HT1080 (cell line): ENCODE measurements around the gene UQCR10. TPM values are rescaled to one million over a fixed set of nuclear protein-coding genes. Genes with fewer than 3 reads are reported as not detected.

Experiments used
- DNase-seq: peaks from one replicate; pipeline ENCODE4 v3.0.0-alpha.2; 2015; ENCODE audit warnings: low read depth
- polyA plus RNA-seq, 2 experiments: library from polyadenylated mRNA; depleted of rRNA; stranded (reverse); fragments of >200 nt; gene quantifications; 2 replicates each; pipeline ENCODE4 v1.2.3, GENCODE V29; 2015
- total RNA-seq: library from RNA; depleted of rRNA; stranded (reverse); fragments of >200 nt; shearing (Covaris generic); gene quantifications from 2 replicates; pipeline ENCODE4 v1.2.3, GENCODE V29; 2014; rRNA removed

The UQCR10 gene
- total RNA-seq = 163 and 177 TPM in 2 replicates
- polyA plus RNA-seq (2015; cell fraction: cytosol; rRNA removed) = 43.2 and 76.4 TPM in 2 replicates
- 21.6 and 22.0 TPM in 2 replicates for polyA plus RNA-seq (2015; cell fraction: nucleus; rRNA removed)

DNA sequence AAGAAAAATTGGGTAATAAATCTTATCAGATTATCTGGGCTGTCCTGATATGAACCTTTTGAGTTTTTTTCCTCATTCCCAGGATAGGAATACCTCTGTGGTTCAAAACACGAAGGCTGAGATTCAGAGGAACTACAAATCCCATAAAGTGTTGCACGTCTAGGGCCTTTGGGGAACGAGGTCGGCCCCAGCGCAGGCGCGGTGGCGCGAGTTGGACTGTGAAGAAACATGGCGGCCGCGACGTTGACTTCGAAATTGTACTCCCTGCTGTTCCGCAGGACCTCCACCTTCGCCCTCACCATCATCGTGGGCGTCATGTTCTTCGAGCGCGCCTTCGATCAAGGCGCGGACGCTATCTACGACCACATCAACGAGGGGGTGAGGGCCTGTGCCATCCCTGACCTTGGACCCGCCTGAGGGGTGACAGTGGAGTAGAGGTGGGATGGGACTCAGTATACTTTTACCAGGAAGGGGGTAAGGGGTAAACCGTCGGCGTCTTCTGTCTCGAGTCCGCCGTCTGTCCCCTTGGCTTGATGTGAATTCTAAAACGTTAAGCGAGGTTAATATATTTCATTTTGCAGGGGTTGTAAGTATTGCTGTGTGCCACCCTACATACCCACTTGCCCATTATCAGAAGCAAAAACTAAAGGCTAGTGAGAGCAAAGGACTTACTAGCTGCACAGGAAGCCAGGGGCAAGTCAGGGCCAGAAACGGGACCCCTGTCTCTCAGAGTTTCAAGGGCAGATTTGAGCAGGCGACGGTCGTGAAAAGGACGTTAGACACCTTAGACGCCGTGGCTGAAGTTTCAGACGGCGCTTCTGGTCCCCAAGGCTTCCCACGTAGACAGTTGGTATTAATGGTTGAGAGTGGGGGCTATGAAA, at the start of gene UQCR10:
UQCR10 (plus strand) TSS at position 199 of the 881 bp plus-strand sequence; CDS start at position 229, 30 bp downstream.
- DNase-seq = peak; percentile 85

DNA sequence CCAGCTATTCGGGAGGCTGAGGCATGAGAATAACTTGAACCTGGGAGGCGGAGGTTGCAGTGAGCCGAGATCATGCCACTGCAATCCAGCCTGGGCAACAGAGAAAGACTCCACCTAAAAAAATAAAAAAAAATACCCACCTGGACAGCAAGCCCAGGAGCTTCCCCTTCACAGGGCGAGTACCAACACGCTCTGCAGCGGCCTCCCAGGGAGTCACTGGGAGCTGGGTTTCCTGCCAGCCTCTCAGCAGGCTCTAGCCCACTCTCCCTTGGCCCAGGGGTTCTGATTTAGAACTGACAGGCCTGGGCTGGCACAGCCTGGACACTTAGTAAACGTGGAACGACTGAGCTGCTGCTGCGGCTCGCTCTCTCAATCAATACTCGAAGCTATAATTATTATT, 49.4 kb upstream of the UQCR10 start:
- no peak for DNase-seq

DNA sequence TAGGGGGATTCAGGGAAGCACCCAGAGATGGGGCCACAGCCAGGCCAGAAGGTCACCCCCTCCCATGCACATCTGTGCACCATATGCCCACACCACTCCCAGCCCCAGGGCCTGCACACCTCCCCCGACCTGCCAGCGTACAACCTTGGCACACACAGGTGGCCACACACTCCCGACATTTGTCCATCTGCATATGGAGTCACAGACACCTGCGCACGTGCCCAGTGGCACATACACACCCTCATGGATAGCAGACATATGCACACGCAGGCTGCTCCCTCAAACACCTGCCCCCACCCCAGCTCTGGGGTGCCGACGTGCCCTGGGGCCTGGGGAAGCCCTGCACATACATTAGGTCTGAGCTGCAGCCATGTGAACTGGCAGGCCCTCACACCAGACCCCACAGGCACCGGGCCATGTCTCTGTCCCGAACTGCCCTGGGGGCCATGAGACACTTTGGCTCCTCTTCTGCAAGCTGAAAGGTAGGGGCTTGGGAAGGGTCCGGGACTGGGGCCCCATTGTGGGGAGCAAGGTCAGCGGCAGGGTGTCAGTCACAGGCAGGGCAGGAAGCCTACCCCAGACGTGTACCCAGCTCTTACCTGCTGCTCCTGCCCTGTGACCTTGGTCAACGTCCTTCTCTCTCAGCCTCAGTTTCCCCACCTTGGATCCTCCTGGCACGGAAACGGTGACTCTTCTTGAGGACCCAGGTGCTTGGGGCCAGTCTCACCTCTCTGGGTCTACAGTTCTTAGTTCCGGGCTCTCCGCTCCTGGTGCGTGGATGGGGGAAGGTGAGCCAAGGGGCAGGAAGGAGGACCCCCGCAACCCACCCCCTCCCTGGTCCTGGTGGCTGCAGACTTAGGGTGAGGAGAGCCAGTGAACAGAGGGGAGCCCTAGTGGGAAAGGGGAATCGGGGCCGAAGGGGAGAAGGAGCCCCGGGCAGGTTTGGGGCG, 47.9 kb upstream of the UQCR10 start:
- no peak for DNase-seq

DNA sequence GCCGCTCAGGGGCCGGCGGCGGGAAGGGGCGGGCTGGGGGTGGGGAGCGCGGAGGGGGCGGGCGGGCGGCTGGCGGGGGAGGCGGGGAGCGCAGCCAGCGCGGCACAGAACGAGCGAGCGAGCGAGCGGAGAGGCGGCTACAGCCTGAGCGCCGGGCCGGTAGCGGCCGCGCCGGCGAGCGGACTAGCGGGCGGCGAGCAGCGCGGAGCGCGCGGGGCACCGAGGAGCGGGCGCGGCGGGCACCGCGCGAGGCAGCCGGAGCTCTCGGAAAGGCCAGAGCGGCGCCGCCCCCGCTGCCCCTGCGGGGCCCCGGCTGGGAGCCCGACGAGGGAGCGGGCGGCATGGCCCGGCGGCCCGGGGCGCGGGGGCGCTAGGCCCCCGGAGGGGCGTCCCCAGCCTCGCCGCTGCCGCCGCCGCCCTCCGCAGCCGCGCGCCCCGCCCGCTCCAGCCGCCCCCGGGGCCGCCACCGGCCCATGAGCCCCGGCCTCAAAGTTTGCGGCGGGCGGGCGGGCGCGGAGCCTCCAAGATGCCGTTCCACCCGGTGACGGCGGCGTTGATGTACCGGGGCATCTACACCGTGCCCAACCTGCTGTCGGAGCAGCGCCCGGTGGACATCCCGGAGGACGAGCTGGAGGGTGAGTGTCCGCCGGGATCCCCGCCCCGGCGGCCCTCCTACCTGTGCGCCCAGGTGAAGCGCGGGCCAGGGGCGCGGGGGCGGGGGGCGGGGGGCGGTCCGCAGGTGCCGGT, 47.1 kb upstream of the UQCR10 start, which contains the start of gene CABP7:
CABP7 (plus strand) TSS at position 105 of the 747 bp plus-strand sequence; CDS start at position 527, 422 bp downstream.
- no peak for DNase-seq

DNA sequence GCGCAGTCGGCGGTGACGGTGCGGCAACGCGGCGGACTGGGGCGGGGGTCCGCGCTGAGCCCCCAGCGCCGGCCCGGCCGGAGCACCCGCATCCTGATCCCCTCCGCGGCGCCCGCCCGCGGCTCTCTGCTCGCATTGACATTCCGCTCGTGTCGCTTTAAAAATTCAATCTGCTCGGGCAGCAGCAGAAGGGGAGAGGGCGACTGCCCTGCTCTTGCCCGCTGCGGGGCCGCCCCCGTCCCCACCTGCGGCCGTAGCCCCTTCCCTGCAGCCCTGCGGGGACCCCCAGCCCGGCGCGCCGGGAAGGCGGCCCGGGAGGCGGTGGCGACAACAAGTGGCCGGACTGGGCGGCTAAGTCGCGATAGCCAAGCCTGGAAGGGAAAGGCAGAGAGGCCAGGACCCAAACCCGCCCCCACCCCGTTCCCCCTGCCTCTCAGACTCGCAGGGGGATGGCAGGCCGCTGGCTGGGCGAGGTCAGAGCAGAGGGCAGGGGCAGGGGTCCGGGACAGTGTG, 46.3 kb upstream of the UQCR10 start:
- no peak for DNase-seq

DNA sequence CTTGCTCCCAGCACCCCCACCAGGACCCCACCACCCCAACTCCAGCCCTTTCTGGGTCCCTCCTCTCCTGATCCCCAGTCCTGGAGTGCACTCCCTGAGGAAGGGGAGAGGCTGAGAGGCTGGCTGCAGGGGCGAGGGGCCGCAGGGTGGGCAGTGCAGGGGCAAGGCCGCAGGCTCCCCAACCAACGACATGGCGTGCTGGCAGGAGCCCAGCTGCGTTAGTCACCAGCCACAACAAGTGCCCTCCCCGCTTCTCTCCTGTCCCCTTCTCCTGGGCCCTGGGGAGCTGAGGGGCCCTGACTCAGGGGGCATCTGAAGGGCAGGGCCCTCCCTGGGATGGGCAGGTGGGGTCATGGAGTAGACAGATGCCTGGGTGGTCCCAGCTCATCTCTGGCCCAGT, 45.0 kb upstream of the UQCR10 start:
- DNase-seq = peak; percentile 44

DNA sequence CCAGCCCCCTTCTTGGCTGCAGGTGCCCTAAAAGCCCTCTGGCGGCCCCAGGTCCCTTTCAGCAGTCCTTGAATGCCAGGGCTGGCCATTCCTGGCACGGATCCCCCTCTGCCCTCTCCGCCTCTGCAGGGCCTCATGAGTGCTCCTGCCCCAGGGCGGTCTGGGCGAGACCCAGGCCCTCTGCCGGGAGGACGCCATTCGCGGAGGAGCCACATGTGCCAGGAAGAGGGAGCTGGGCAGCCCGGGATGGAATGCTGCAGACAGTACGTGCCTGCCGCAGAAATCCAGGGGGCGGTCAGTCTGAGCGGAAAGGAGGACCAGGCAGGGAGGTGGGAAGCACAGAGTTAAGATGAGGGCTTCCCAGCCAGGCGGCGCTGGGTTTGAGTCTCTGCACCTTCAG, 44.6 kb upstream of the UQCR10 start:
- no peak for DNase-seq

DNA sequence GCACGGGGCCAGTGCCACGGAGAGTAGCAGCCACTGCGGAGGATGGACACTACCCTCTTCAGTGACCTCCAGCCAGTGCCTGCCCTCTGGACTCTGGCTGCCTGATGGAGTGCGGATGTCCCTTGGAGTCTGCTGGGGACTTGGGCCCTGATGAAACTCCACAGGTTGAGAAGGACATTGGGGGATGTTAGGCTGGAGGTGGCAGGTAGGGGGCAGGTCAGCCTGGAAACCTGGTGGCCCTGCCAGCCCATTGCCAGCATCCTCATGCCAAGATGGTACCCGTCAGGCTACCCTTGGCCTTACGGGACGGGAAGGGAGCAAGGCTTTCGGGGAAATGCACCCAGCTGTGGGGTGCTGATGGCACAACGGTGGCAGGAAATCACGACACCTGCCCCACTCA, 43.4 kb upstream of the UQCR10 start:
- DNase-seq = no peak

DNA sequence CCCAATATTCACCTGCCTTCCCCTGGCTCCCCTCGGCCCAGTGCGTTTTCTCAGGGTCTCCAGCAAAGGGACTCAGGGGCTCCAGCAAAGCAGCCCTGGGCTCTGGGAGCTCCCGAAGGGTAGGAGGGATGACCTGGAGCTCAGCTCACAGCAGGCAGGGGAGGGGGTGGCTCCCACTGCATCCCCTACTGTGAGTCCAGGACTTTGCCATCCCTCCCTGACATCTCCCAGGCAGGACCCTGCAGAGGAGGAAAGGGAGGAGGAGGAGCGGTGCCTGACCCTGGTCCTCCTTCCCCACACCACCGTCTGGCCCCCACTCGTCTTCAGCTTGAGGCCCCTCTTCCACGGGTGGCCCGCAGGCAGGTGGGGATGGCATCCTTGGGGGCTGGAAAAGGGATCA, 42.3 kb upstream of the UQCR10 start:
- no peak for DNase-seq

DNA sequence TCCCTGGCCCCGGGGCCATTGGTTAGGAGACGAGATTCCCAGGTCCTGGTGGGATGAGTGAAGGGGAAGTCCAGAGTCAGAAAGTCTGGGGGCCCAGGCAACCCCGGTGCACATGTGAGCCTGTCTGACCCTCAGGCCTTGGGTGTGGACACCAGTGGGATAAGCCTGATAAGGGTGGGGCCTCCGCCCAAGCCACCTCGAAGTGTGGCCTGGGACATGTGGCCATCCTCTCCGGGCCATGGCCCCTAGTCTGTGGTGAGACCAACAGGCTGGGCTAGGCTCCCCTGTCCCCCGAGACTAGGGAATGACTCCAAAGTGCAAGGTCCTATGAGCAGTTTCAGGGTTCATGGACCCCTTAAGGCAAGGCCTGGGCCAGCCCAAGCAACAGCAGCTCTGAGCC, 41.1 kb upstream of the UQCR10 start:
- DNase-seq = no peak

DNA sequence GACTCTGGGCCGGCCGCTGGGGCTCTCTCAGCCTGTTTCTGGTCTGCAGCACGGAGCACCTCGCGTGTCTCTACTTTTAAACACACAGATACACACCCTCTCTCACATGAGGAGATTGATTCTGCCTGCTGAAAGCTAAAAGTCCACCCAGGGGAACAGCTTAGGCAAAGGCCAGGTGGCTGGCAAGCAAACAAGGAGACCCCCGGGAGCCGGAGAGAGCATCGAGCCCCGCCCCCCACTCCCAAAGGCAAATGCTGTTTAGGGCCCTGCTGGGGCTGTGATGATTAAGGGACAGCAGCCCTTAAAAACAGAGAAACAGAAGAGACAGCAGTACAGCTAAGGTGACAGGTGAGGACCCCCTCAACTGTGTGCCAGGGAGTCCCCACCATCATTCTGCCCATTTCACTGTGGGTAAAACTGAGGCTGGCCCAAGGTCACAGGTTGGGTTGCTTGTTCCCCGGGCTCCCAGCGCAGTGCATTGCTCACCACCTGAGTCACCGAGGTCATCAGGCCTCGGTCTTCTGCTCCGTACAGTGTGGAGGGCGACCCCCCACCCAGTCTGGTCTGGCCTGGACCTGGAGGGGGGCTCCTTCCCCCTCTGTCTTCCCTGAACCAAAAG, 40.5 kb upstream of the UQCR10 start:
- peak; percentile 14 for DNase-seq

DNA sequence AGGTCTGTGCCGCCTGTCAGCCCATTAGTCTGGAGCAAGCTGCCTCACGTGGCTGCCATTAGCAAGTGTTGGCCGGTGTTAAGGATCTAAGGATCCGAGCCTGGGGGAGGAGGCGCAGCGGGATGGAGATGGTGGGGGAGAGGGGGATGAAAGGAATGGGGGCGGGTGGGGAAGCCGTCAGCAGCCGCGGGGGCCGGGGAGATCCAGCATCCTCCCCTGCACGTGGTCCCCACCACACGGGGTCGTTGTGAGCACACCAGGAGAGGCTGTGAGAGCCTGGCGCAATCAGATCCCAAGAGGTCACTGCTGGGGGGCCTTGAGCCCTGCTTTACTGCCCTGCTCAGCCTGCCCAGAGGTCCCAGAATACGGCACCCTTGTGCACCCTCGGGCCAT, 40.0 kb upstream of the UQCR10 start:
- no peak for DNase-seq

DNA sequence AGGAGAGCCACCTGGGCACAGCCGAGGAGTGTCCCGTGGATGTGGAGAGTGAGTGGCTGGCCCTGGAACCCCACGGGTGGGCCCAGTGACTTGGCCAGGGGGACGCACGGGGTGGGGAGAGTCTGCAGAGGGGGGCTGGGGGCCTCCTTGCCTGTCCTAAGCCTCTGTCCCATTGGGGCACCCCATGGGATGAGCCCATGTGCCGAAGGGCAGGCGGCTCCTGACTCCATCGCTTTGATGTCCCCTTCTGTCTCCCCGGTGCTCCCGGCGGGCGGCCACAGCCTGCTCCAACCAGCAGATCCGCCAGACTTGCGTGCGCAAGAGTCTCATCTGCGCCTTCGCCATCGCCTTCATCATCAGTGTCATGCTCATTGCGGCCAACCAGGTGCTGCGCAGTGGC, 38.0 kb upstream of the UQCR10 start:
- no peak for DNase-seq

DNA sequence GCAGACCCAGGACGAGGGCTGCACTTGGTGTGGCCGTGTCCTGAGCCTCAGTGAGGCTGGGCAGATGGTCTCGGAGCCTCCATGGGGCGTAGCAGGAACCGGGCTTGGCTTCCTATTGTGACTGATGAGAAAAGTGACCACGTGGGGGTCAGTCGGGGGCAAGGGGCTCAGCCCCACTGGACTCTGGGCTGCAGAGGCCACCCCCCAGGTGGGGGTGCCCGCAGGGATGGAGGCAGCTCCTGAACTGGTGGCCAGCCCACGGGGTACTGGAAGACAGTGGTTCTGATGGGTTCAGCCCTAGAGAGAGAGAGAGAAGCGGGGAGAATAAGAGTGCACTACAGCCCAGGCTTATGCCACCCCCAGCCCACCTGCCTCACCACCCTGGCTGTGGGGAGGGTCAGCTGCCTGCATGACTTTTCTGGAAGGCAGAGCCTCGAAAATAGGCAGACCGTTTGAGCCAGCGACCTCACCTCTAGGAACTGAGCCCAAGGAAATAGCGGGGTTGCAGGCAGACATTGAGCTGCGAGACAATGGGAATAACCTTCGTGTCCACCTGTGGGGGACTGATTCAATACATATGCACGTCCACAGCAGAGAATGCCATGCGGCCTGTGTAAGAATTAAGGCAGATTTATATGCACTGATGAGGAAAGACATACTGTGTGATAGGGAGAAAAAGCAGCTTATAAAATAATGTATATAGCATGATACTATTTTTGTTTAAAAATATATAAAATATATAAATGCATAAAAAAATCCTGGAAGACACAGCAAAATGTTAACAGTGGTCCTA, 35.9 kb upstream of the UQCR10 start:
- no peak for DNase-seq

DNA sequence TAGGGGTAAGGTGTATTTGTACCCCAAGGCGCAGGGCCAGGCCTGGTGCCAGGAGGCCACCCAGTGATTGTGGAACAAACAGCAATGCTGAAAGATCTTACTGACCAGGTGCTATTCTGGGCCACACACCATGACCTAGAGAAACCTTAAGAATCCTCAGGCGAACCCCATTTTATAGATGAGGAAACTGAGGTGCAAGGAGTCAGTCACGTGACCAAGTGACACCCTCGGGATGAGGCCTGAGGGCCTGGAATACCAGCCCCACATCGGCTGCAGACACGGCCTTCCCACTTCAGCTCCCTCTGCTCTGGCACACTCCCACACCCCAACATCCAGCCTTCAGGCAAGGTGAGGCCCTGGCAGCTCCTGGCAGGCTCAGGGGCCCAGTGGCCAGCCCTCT, 34.3 kb upstream of the UQCR10 start:
- DNase-seq = no peak

DNA sequence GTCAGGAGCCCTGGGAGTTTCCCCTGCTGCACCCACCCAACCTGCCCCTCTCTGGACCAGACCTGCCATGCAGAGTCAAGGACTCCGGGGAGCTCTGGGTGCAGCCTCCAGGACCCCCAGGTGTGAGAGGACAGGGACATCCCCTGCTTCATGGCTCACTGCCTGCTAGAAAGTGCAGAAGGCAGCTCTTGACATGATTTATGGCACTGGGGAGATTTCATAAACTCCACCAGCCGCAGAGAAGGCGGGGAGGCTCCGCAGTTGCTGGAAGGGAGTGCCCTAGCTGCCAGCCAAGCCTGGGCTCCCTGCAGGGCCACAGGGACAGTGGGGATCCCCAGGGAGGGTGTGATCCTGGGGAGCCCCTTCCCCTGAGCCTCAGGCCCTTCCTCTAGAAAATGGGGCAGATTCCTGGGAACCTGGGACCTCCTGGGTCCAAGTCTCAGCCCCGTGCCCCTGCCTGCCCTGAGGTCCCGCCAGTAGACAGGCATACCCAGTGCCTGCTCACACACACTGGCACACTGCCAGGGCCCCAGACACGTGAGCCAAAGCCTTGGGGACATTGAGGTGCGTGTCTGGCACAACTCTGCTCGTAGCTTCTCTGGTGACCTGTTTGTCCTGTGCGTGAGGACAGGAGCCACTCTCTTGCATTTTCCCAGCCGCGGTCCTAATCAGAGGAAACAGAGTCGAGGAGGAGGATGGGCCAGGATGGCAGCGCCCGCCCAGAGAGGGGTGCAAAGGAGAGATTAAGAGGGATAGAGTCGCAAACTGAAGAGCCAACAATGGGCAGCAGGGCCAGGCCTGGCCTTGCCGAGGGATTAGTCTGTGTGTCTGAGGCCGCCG, 33.6 kb upstream of the UQCR10 start:
- DNase-seq = no peak

DNA sequence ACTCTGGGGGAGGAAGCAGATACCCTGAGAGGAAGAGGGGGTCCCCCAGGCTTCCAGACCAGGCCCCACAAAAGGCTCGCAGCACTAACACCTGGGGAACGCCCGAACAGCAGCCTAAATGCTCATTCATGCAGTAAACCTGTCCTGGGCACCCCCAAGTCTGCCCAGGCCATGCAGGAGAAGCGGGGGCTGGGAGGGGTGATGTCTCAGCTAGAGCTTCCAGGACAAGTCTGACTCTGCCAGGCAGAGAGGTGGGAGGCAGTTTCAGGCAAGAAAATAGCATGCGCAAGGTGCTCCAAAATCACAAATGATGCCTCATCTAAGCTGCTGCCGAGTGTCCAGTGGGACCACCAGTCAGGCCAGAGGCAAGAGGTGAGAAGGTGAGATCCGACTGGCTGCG, 32.8 kb upstream of the UQCR10 start:
- no peak for DNase-seq

DNA sequence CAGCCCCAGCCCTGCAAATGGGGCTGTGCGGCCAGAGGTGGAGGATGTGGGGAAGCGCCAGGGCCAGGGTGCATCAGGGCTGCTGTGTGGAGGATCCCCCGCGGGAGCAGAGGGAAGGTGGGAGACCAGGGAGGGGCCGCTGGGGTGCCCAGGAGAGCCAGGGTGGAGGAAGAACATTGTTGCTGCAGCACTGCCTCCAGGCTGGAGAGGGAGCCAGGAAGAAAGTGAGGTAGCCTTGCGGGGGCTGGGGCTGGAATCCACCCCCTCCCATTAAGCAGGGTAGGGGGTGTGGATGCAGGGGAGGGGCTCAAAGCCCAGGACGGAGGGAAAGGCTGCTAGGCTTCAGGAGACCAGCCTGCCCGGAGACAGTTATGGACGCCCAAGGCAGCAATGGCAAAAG, 32.3 kb upstream of the UQCR10 start:
- DNase-seq = no peak

DNA sequence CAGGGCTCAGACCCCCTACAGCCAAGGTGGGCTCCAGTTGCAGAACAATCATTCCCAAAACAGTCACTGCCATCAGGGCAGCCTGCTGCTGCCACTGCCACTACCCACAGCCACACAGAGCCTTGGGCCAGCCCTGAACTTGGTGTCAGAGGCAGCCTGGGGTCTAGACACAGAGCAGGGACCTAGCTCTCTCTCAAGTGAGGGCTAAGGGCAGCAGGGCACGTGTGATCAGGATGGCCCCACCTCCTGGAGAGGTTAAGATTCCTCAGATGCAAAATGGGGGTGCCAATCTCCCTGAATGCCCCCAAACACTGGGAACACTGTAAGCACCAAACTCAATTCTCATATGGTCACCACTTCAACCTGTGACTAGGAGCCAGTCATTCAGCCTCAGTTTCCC, 31.8 kb upstream of the UQCR10 start:
- DNase-seq = no peak
